ENCODE measurements around the gene AKT1S1. TPM values are rescaled to one million over a fixed set of nuclear protein-coding genes. Genes with fewer than 3 reads are reported as not detected.

The AKT1S1 gene
- total RNA-seq, 2 experiments from 2014 or later, result 7.3 to 19.8 TPM

GRCh38 chr19:49912965-49913685 lies 36.0 kb upstream of the AKT1S1 start:
- Histone ChIP-seq H2AFZ (ENCODE audit: low read length) (no peak overlapping the region), H3K36me3 (ENCODE audit: insufficient read depth, low read length) (peaks cover 95% of the 10 kb centered on the region), H3K27ac (ENCODE audit: low read depth, low read length, poor library complexity, severe bottlenecking) (no peak overlapping the region), H4K20me1 (ENCODE audit: insufficient read depth, low read length) (peaks cover 6% of the 10 kb centered on the region; the same call in 1 of the 2 replicates), H3K4me3 (ENCODE audit: low read depth, low read length, poor library complexity, severe bottlenecking) (no peak overlapping the region), H3K9me2 (ENCODE audit: insufficient read depth, low read length) (no peaks in the 10 kb centered on the region), H3K9me3 (ENCODE audit: low read length) (no peaks in the 10 kb centered on the region), H3K4me1 (ENCODE audit: insufficient read depth, low read length, poor library complexity, severe bottlenecking) (peaks cover 14% of the 10 kb centered on the region), H3K4me2 (ENCODE audit: low read length) (no peak overlapping the region), H3K79me2 (ENCODE audit: insufficient read depth, low read depth, low read length) (peaks cover 41% of the 10 kb centered on the region)
- DNase-seq (ENCODE audit: low spot score), result no peak
- ChIA-PET CTCF (ENCODE audit: unreplicated experiment) (no interaction called here), POLR2A (no interaction called here)
- TF ChIP-seq CTCF (conservative IDR thresholded peaks at IDR 0.05; ENCODE audit: low read length) (peak; percentile 54), EZH2phosphoT487 (IDR thresholded peaks at IDR 0.05; ENCODE audit: borderline replicate concordance, low read depth, low read length) (no peak)
- intact Hi-C loops (cut with micrococcal nuclease; ENCODE audit: unreplicated experiment), result no loop called here
- no TSS peak for BruUV-seq (replicated peaks)

DNA sequence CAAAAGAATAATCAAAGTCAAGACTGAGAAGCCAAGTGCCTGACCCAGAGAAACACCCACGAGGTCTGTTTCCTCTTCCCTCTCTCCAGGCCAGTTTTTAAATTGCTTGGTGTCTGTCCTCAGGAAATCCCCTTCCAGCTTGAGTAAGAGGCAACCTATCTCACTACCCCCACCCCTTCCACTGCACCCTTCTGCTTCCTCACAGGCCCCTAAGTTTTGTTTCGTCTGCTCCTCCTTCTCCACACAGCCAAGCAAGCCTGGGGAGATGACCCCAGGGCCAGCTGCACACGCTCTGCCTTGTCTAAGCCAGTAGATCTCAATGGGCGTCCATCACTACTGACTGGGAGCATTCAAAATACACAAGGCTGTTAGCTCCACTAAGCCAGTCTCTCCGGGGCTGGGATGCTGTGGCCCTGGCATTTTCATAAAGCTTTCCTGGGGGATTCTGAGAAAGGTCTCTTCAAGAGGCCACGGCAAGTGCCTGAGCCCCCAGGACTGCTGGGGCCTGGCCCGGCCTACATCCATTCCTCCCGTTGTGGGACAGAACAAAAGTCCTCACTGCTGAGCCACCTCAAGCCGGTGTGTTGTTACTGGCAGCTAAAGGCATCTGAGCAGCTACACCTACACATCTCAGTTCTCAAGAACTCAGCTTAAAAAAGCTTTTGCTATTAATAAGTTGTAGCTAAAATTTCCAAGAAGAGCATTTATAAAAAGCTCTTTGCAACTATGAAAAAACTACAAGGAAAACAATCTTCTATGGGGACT lies 34.4 kb upstream of the AKT1S1 start:
- peaks cover 95% of the 10 kb centered on the region for H3K36me3 ChIP-seq (ENCODE audit: insufficient read depth, low read length)
- H3K9me3 ChIP-seq (ENCODE audit: low read length), result no peaks in the 10 kb centered on the region
- no peaks in the 10 kb centered on the region for H3K9me2 ChIP-seq (ENCODE audit: insufficient read depth, low read length)
- peak overlapping the region; percentile 22 for H3K27ac ChIP-seq (ENCODE audit: low read depth, low read length, poor library complexity, severe bottlenecking)
- peaks cover 30% of the 10 kb centered on the region for H3K4me1 ChIP-seq (ENCODE audit: insufficient read depth, low read length, poor library complexity, severe bottlenecking)
- no peak for TF ChIP-seq EZH2phosphoT487 (IDR thresholded peaks at IDR 0.05; ENCODE audit: borderline replicate concordance, low read depth, low read length)
- TF ChIP-seq CTCF (conservative IDR thresholded peaks at IDR 0.05; ENCODE audit: low read length), result no peak
- peak; percentile 21 for DNase-seq (ENCODE audit: low spot score)
- peak overlapping the region; percentile 5; the same call in 1 of the 2 replicates for H3K4me2 ChIP-seq (ENCODE audit: low read length)
- H3K79me2 ChIP-seq (ENCODE audit: insufficient read depth, low read depth, low read length), result peaks cover 26% of the 10 kb centered on the region; the same call in 1 of the 2 replicates
- H2AFZ ChIP-seq (ENCODE audit: low read length), result no peak overlapping the region
- ChIA-PET POLR2A (interaction anchor here (1.0 to 1.3 kb wide), 2 partner anchors 17 to 34 kb away, joined by 4 to 6 read pairs; partner anchors contain the start of genes AKT1S1, ATF5 and TBC1D17), CTCF (ENCODE audit: unreplicated experiment) (no interaction called here)
- H4K20me1 ChIP-seq (ENCODE audit: insufficient read depth, low read length), result peaks cover 8% of the 10 kb centered on the region; the same call in 1 of the 2 replicates
- intact Hi-C loops (cut with micrococcal nuclease; ENCODE audit: unreplicated experiment), result no loop called here
- BruUV-seq (replicated peaks), result no TSS peak
- H3K4me3 ChIP-seq (ENCODE audit: low read depth, low read length, poor library complexity, severe bottlenecking), result no peak overlapping the region
